ENCODE measurements around the gene PLPPR1.
"Not testable (repeated sequence)": the region's sequence is repeated elsewhere in the genome, so short reads cannot be mapped to it uniquely, and the experiment has no call there.

Gene PLPPR1

GRCh38 chr9:101028346-101029314 is at the start of gene PLPPR1:
Gene PLPPR1 (plus strand): TSS chr9:101028727.
- no peak for DNase-seq

- no peak for DNase-seq
Observed at GRCh38 chr9:100989731-100990130, 38.8 kb upstream of the PLPPR1 start.

- DNase-seq = no peak
Observed at GRCh38 chr9:100990605-100991381, 37.7 kb upstream of the PLPPR1 start.

GRCh38 chr9:100992632-100993031 is 35.9 kb upstream of the PLPPR1 start:
- DNase-seq = no peak

- DNase-seq = no peak
Observed at GRCh38 chr9:100999906-101000544, 28.5 kb upstream of the PLPPR1 start.

GRCh38 chr9:101005246-101005645 is 23.3 kb upstream of the PLPPR1 start:
- DNase-seq = no peak

- DNase-seq = no peak
Observed at GRCh38 chr9:101014566-101014965, 14.0 kb upstream of the PLPPR1 start.

GRCh38 chr9:101018467-101018866 is 10.1 kb upstream of the PLPPR1 start:
- no peak for DNase-seq

- no peak for DNase-seq
Observed at GRCh38 chr9:101022704-101023103, 5.8 kb upstream of the PLPPR1 start.

- DNase-seq = no peak
Observed at GRCh38 chr9:101025940-101026339, 2.6 kb upstream of the PLPPR1 start.

- DNase-seq = no peak
Observed at GRCh38 chr9:101026824-101027223, 1.7 kb upstream of the PLPPR1 start.

- no peak for DNase-seq
Observed at GRCh38 chr9:101027236-101027635, 1.3 kb upstream of the PLPPR1 start.

- DNase-seq = no peak
Observed at GRCh38 chr9:101027733-101028345, 688 bp upstream of the PLPPR1 start.

GRCh38 chr9:101029315-101030085 is 973 bp downstream of the PLPPR1 start:
- no peak for DNase-seq

- no peak for DNase-seq
Observed at GRCh38 chr9:101030086-101030391, 1.5 kb downstream of the PLPPR1 start.

- DNase-seq = no peak
Observed at GRCh38 chr9:101032426-101032825, 3.9 kb downstream of the PLPPR1 start.

- no peak for DNase-seq
Observed at GRCh38 chr9:101034222-101034621, 5.7 kb downstream of the PLPPR1 start.

GRCh38 chr9:101035098-101035497 is 6.6 kb downstream of the PLPPR1 start:
- no peak for DNase-seq

GRCh38 chr9:101037430-101037829 is 8.9 kb downstream of the PLPPR1 start:
- no peak for DNase-seq

- DNase-seq = no peak
Observed at GRCh38 chr9:101038488-101038887, 10.0 kb downstream of the PLPPR1 start.

GRCh38 chr9:101039581-101039980 is 11.1 kb downstream of the PLPPR1 start:
- DNase-seq = not testable (repeated sequence)

GRCh38 chr9:101047848-101048397 is 19.4 kb downstream of the PLPPR1 start:
- DNase-seq = no peak
